ENCODE results near the gene PODXL2.

- no peak for TF ChIP-seq CTCF (IDR thresholded peaks at IDR 0.05 in 4 of 5, conservative IDR thresholded peaks at IDR 0.05 in 1 of 5)
- TF ChIP-seq POLR2A (IDR thresholded peaks at IDR 0.05), result no peak
Observed at GRCh38 chr3:127585163-127585812, 43.7 kb upstream of the PODXL2 start.

Data from gastrocnemius medialis (tissue), 4 donors.